PFSK-1 (cell line): ENCODE data around the gene CPA2.

Experiments
- FOXP2 ChIP-seq: optimal IDR thresholded peaks from 2 replicates; pipeline ENCODE3; 2011; ENCODE audit warnings: borderline replicate concordance, control low read depth, inconsistent platforms; ENCODE audit not compliant: insufficient read depth; ENCODE audit errors: extremely low read length, extremely low read depth
- POLR2AphosphoS5 ChIP-seq: IDR thresholded peaks from 2 replicates; pipeline ENCODE4 v1.6.1; 2012; ENCODE audit warnings: low read depth, mild to moderate bottlenecking, control low read depth, low read length, moderate library complexity
- REST ChIP-seq, 2 experiments: IDR thresholded peaks; 2 replicates each; pipeline versions ENCODE4 v1.6.1 to v1.8.0; 2011 to 2012; ENCODE audit warnings: low read depth in 2 of 2, low read length in 2 of 2, control low read depth in 1 of 2, inconsistent platforms in 1 of 2, mild to moderate bottlenecking in 1 of 2, moderate library complexity in 1 of 2; ENCODE audit not compliant: insufficient read depth in 1 of 2
- SIN3A ChIP-seq: IDR thresholded peaks from 2 replicates; pipeline ENCODE4 v1.6.1; 2012; ENCODE audit warnings: mild to moderate bottlenecking, low read length, moderate library complexity, borderline replicate concordance; ENCODE audit not compliant: insufficient read depth
- TAF1 ChIP-seq: IDR thresholded peaks from 2 replicates; pipeline ENCODE4 v1.6.1; 2012; ENCODE audit warnings: low read length, control low read depth, borderline replicate concordance; ENCODE audit not compliant: insufficient read depth

CPA2 gene

GRCh38 chr7:130303982-130304381 is 37.3 kb downstream of the CPA2 start:
- no peak for TF ChIP-seq TAF1
- no peak for TF ChIP-seq REST (IDR thresholded peaks at IDR 0.05; ENCODE audit: insufficient read depth in 1 of 2, low read depth in 2 of 2, low read length in 2 of 2)
- no peak for TF ChIP-seq POLR2AphosphoS5
- TF ChIP-seq FOXP2, result no peak
- no peak for TF ChIP-seq SIN3A

- TF ChIP-seq FOXP2 (no peak), POLR2AphosphoS5 (no peak), TAF1 (no peak), SIN3A (no peak), REST (IDR thresholded peaks at IDR 0.05; ENCODE audit: insufficient read depth in 1 of 2, low read depth in 2 of 2, low read length in 2 of 2) (no peak)
These were observed 38.2 kb downstream of the CPA2 start for GRCh38 chr7:130304878-130305277.

- no peak for TF ChIP-seq TAF1
- no peak for TF ChIP-seq FOXP2
- no peak for TF ChIP-seq REST (IDR thresholded peaks at IDR 0.05; ENCODE audit: insufficient read depth in 1 of 2, low read depth in 2 of 2, low read length in 2 of 2)
- TF ChIP-seq SIN3A, result no peak
- TF ChIP-seq POLR2AphosphoS5, result no peak
These were observed 38.9 kb downstream of the CPA2 start for GRCh38 chr7:130305433-130306042.

GRCh38 chr7:130309986-130310385 is 43.3 kb downstream of the CPA2 start:
- TF ChIP-seq SIN3A, result no peak
- TF ChIP-seq POLR2AphosphoS5, result no peak
- TF ChIP-seq FOXP2, result no peak
- TF ChIP-seq TAF1, result no peak
- no peak for TF ChIP-seq REST (IDR thresholded peaks at IDR 0.05; ENCODE audit: insufficient read depth in 1 of 2, low read depth in 2 of 2, low read length in 2 of 2)
